HL-60 (cell line): ENCODE data around the gene FSD2.

Experiments
- CTCF ChIP-seq: IDR thresholded peaks from one replicate; pipeline ENCODE4 v1.5.1; 2011; ENCODE audit warnings: low read length, control low read depth, inconsistent platforms; ENCODE audit not compliant: insufficient read depth
- GABPA ChIP-seq: IDR thresholded peaks from 2 replicates; pipeline ENCODE4 v1.6.1; 2012; ENCODE audit warnings: low read depth
- POLR2AphosphoS5 ChIP-seq: IDR thresholded peaks from 2 replicates; pipeline ENCODE4 v1.6.1; 2012; ENCODE audit warnings: low read depth
- REST ChIP-seq: IDR thresholded peaks from 2 replicates; pipeline ENCODE4 v1.6.1; 2012; ENCODE audit warnings: low read depth; ENCODE audit not compliant: insufficient replicate concordance

- no peak for TF ChIP-seq CTCF
- no peak for TF ChIP-seq REST
- TF ChIP-seq GABPA, result no peak
- no peak for TF ChIP-seq POLR2AphosphoS5
Observed at GRCh38 chr15:82768414-82769054, 37.3 kb downstream of the FSD2 start.
